ENCODE measurements around the gene CROCC2. TPM values are rescaled to one million over a fixed set of nuclear protein-coding genes. Genes with fewer than 3 reads are reported as not detected.

The CROCC2 gene
- total and polyA plus RNA-seq, 2 donors (not counting 1 experiment from before 2014, with no cell fraction given), result not detected

DNA sequence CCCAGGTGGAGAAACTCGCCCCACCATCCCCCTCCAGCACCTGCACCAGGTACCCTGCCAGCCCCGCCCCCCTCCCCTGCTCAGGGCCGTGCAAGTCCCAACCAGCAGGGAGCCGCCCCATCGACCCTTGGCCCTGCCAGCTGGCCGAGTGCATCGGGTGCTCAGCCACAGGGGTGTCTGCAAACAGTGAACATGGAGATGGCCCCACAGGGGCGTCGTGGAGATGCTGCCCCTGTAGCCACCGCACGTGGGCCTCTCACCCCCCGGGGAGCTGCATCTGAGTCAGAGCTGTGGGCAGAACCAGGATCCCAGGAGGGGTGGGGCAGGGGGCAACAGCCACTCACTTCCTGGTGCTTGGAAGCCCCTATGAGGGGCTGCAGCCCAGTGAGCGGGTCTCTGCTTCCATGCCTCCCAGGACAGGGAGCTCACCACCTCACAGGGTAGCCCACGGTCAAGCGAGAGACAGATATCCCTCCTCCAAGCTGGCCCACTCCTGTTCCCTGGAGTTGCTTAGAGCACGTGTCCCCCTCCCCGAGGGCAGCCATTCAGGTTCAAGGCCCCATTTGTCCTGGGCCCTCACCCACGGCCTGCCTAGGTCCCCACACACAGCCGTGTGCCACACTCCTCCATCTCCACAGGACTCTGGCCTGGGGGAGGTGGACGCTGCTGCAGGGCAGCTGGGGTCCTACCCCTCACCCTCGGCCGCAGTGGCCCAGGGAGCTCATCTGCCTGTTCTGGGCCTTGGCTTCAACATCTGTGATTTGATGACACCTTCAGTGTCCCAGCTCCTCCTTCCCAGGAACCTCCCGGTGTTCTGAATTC lies 9.1 kb upstream of the CROCC2 start:
- Mint-ChIP-seq H3K4me3 (no peak overlapping the region), H3K27me3 (peaks cover 3% of the 10 kb centered on the region), H3K9me3 (ENCODE audit: insufficient read depth) (no peaks in the 10 kb centered on the region), H3K27ac (no peak overlapping the region), H3K4me1 (no peaks in the 10 kb centered on the region)
- no peak for ATAC-seq (ENCODE audit: low read depth)
- Histone ChIP-seq H4K20me1 (ENCODE audit: control insufficient read depth, insufficient read depth, low read length, poor library complexity, severe bottlenecking) (no peaks in the 10 kb centered on the region), H3K9me3 (ENCODE audit: control extremely low read depth in 1 of 3, control insufficient read depth in 2 of 3, insufficient read depth in 1 of 3, low read length in 2 of 3) (no peaks in the 10 kb centered on the region), H3K4me1 (ENCODE audit: control insufficient read depth in 2 of 2, insufficient read depth in 2 of 2, low read length in 2 of 2) (peaks cover 0 to 8% of the 10 kb centered on the region in 2 donors), H2AFZ (ENCODE audit: insufficient read depth, low read depth, low read length, poor library complexity, severe bottlenecking) (no peak overlapping the region), H3K27ac (ENCODE audit: low read length in 2 of 2) (no peak overlapping the region), H3K4me2 (replicated peaks; ENCODE audit: low read depth, low read length, poor library complexity, severe bottlenecking) (no peak overlapping the region), H3K27me3 (replicated peaks in 1 of 4; ENCODE audit: control extremely low read depth in 1 of 4, control insufficient read depth in 3 of 4, insufficient read depth in 4 of 4, low read length in 3 of 4) (no peaks in the 10 kb centered on the region), H3K36me3 (replicated peaks in 1 of 2; ENCODE audit: control extremely low read depth in 1 of 2, control insufficient read depth in 1 of 2, extremely low read depth in 1 of 2, insufficient read depth in 2 of 2, low read length in 1 of 2) (no peaks in the 10 kb centered on the region), H3K9ac (ENCODE audit: low read length) (no peak overlapping the region), H3K79me2 (ENCODE audit: control insufficient read depth, insufficient read depth, low read length) (no peaks in the 10 kb centered on the region), H3K4me3 (ENCODE audit: control extremely low read depth in 1 of 5, extremely low read depth in 1 of 5, insufficient read depth in 1 of 5, low read depth in 2 of 5, low read length in 4 of 5) (no peak overlapping the region)
- WGBS (ENCODE audit: insufficient coverage), result 74% methylated on average over 22 of the region's 23 CpGs
- ChIA-PET CTCF (interaction anchor here (1.3 kb wide), 1 partner anchor 17 kb away, joined by 3 read pairs; no protein-coding TSS in a partner anchor), POLR2A (no interaction called here)
- no peak for TF ChIP-seq EZH2 (IDR thresholded peaks at IDR 0.05; ENCODE audit: borderline replicate concordance, insufficient read depth, low read depth, low read length, poor library complexity, severe bottlenecking)
- no peak for TF ChIP-seq CTCF (IDR thresholded peaks at IDR 0.05)
- intact Hi-C loops (cut with micrococcal nuclease), result no loop called here
- no peak for DNase-seq

DNA sequence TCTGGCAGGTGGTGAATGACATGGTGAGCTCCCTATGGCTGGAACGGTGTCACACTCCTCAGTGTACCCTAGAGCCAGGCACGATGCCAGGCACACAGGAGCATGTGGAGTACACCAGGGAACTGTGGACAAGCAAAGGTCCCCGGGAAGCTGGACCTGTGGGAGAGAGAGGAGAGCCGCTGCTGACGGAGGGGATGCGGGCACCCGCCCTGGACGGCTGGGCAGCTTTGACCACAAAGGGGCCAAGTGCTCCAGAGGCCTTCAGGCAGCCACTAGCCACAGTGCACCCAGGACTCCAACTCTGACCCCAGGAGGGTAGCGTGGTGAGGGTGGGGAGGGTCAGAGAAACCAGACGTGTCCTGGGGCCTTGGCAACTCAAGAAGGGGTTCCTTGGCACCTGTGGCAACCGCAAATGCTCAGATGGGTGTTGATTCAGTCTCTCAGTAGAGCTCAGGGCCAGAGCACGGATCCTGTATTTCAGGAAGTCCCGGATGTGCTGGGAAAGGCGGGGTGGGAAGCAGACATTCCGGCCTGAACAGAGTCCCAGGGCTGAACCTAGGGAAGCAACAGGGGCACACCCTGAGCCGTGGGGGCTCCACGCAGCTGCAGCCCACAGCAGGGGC lies 7.9 kb upstream of the CROCC2 start:
- no peak overlapping the region for H3K27ac Mint-ChIP-seq
- Histone ChIP-seq H3K4me1 (ENCODE audit: control insufficient read depth in 2 of 2, insufficient read depth in 2 of 2, low read length in 2 of 2) (peaks cover 0 to 8% of the 10 kb centered on the region in 2 donors), H3K79me2 (ENCODE audit: control insufficient read depth, insufficient read depth, low read length) (no peaks in the 10 kb centered on the region), H3K4me3 (ENCODE audit: control extremely low read depth in 1 of 5, extremely low read depth in 1 of 5, insufficient read depth in 1 of 5, low read depth in 2 of 5, low read length in 4 of 5) (no peak overlapping the region), H4K20me1 (ENCODE audit: control insufficient read depth, insufficient read depth, low read length, poor library complexity, severe bottlenecking) (no peaks in the 10 kb centered on the region), H3K27ac (ENCODE audit: low read length in 2 of 2) (no peak overlapping the region), H3K9ac (ENCODE audit: low read length) (no peak overlapping the region), H3K9me3 (ENCODE audit: control extremely low read depth in 1 of 3, control insufficient read depth in 2 of 3, insufficient read depth in 1 of 3, low read length in 2 of 3) (no peaks in the 10 kb centered on the region), H3K36me3 (replicated peaks in 1 of 2; ENCODE audit: control extremely low read depth in 1 of 2, control insufficient read depth in 1 of 2, extremely low read depth in 1 of 2, insufficient read depth in 2 of 2, low read length in 1 of 2) (no peaks in the 10 kb centered on the region), H3K4me2 (replicated peaks; ENCODE audit: low read depth, low read length, poor library complexity, severe bottlenecking) (no peak overlapping the region), H3K27me3 (replicated peaks in 1 of 4; ENCODE audit: control extremely low read depth in 1 of 4, control insufficient read depth in 3 of 4, insufficient read depth in 4 of 4, low read length in 3 of 4) (no peaks in the 10 kb centered on the region), H2AFZ (ENCODE audit: insufficient read depth, low read depth, low read length, poor library complexity, severe bottlenecking) (no peak overlapping the region)
- ChIA-PET CTCF (interaction anchor here (1.3 kb wide), 1 partner anchor 16 kb away, joined by 3 read pairs; no protein-coding TSS in a partner anchor), POLR2A (no interaction called here)
- H3K27me3 Mint-ChIP-seq, result peaks cover 3% of the 10 kb centered on the region
- ATAC-seq (ENCODE audit: low read depth) (no peak), DNase-seq (no peak)
- H3K4me1 Mint-ChIP-seq, result no peaks in the 10 kb centered on the region
- H3K9me3 Mint-ChIP-seq (ENCODE audit: insufficient read depth), result no peaks in the 10 kb centered on the region
- intact Hi-C loops (cut with micrococcal nuclease), result no loop called here
- H3K4me3 Mint-ChIP-seq, result no peak overlapping the region
- TF ChIP-seq EZH2 (IDR thresholded peaks at IDR 0.05; ENCODE audit: borderline replicate concordance, insufficient read depth, low read depth, low read length, poor library complexity, severe bottlenecking) (no peak), CTCF (IDR thresholded peaks at IDR 0.05) (no peak)
- WGBS (ENCODE audit: insufficient coverage), result 79% methylated on average over 17 of the region's 17 CpGs

Measured in B cell (primary cell).